A673 (cell line): ENCODE results near the gene ACACA. TPM values are rescaled to one million over a fixed set of nuclear protein-coding genes. Genes with fewer than 3 reads are reported as not detected.

ENCODE experiments used
- Bru-seq: library from RNA; stranded (reverse); fragments of 400-500 nt; gene quantifications from one replicate; lab custom pipeline; 2021; lab: Mats Ljungman, UMichigan
- BruChase-seq, 2 experiments: library from RNA; stranded (reverse); fragments of 400-500 nt; gene quantifications; one replicate each; lab custom pipeline; 2021; lab: Mats Ljungman, UMichigan
- BruUV-seq: library from RNA; stranded (reverse); fragments of 400-500 nt; replicated peaks from 2 replicates; lab custom pipeline; 2021; lab: Mats Ljungman, UMichigan
- CTCF ChIA-PET: fragments of 300-600 bp; sonication (Branson Sonifier 250); formaldehyde crosslinking; loops from one replicate; lab custom pipeline; 2022; ENCODE audit warnings: antibody characterized with exemption; lab: Charles Lee
- POLR2A ChIA-PET: fragments of 300-600 bp; sonication (Branson Sonifier 250); formaldehyde crosslinking; loops from one replicate; lab custom pipeline; 2022; ENCODE audit warnings: antibody characterized with exemption; ENCODE audit not compliant: low non-redundant PET; lab: Charles Lee
- DNase-seq: peaks from one replicate; pipeline ENCODE4 v3.0.0-alpha.2; 2015; ENCODE audit warnings: low spot score
- H3K27ac ChIP-seq: fragments of 200-600 bp; sonication (generic); 2 replicates; pipeline ENCODE4 v1.5.1; 2016; ENCODE audit warnings: mixed run types, low read depth, mild to moderate bottlenecking, mixed read lengths, antibody characterized with exemption, low read length; ENCODE audit not compliant: poor library complexity, severe bottlenecking
- H3K27me3 ChIP-seq: fragments of 200-600 bp; sonication (generic); replicated peaks from 2 replicates; pipeline ENCODE4 v1.6.1; 2017; ENCODE audit warnings: mixed run types, low read depth, mild to moderate bottlenecking, mixed read lengths, antibody characterized with exemption, low read length; ENCODE audit not compliant: insufficient read depth, poor library complexity
- H3K36me3 ChIP-seq: fragments of 200-600 bp; sonication (generic); 2 replicates; pipeline ENCODE4 v1.6.1; 2016; ENCODE audit warnings: mixed run types, mild to moderate bottlenecking, mixed read lengths, antibody characterized with exemption, low read length; ENCODE audit not compliant: insufficient read depth, poor library complexity, severe bottlenecking
- H3K4me1 ChIP-seq: fragments of 200-600 bp; sonication (generic); 2 replicates; pipeline ENCODE4 v1.6.1; 2017; ENCODE audit warnings: mixed run types, mild to moderate bottlenecking, mixed read lengths, antibody characterized with exemption, low read length; ENCODE audit not compliant: insufficient read depth, poor library complexity, severe bottlenecking
- H3K4me3 ChIP-seq: fragments of 200-600 bp; sonication (generic); 2 replicates; pipeline ENCODE4 v1.5.1; 2016; ENCODE audit warnings: low read depth, mixed run types, mild to moderate bottlenecking, mixed read lengths, low read length; ENCODE audit not compliant: poor library complexity, severe bottlenecking
- H3K9me3 ChIP-seq: fragments of 200-600 bp; sonication (generic); 2 replicates; pipeline ENCODE4 v1.6.1; 2016; ENCODE audit warnings: mixed run types, low read depth, mild to moderate bottlenecking, mixed read lengths, antibody characterized with exemption, low read length; ENCODE audit not compliant: poor library complexity, severe bottlenecking
- CTCF ChIP-seq: fragments of 300-800, 200-600 bp; sonication (generic); conservative IDR thresholded peaks from 2 replicates; pipeline ENCODE4 v1.5.1; 2017; ENCODE audit warnings: low read depth, mild to moderate bottlenecking, antibody characterized with exemption, low read length, moderate library complexity, mixed read lengths
- EZH2 ChIP-seq: fragments of 200-600 bp; sonication (generic); IDR thresholded peaks from 2 replicates; pipeline ENCODE4 v1.6.1; 2017; ENCODE audit warnings: borderline replicate concordance, low read depth, mild to moderate bottlenecking, mixed read lengths, antibody characterized with exemption, low read length; ENCODE audit not compliant: poor library complexity, severe bottlenecking
- intact Hi-C: fragments of 100-400 bp; cut with micrococcal nuclease; formaldehyde crosslinking; loops from one replicate; pipeline ENCODE4 v1.10.0; 2022; ENCODE audit not compliant: unreplicated experiment
- long read RNA-seq: library from polyadenylated mRNA; stranded (forward); transcript quantifications from one replicate; pipeline ENCODE4 v2.0.0, GENCODE V29; 2022
- total RNA-seq: library from RNA; stranded (reverse); gene quantifications from 2 replicates; pipeline ENCODE4 v1.2.3, GENCODE V29; 2021

Gene ACACA
- total RNA-seq (68.3 and 79.2 TPM in 2 replicates), Bru-seq, nascent RNA (percentile 76 among the genes with signal in this experiment), BruChase-seq, experiment 1, labeled RNA remaining after a 2-hour chase (percentile 73 among the genes with signal in this experiment), BruChase-seq, experiment 2, labeled RNA remaining after a 6-hour chase (percentile 72 among the genes with signal in this experiment)
- long read RNA-seq, partial matches to known transcripts, result 11 of 24 reads
- long read RNA-seq, other reads (novel, unspliced or antisense), result 13 of 24 reads

GRCh38 chr17:37406635-37407461 lies at the start of gene ACACA, which contains the start of gene TADA2A:
TSS of gene ACACA (minus strand) at chr17:37406836. CDS start at chr17:37406299, 537 bp downstream.
TSS of gene TADA2A (plus strand) at chr17:37406886. CDS start at chr17:37411366, 4,480 bp downstream.
- ChIA-PET CTCF (no interaction called here), POLR2A (interaction anchor here (0.6 kb wide), 1 partner anchor 13 kb away, joined by 6 read pairs; no protein-coding TSS in a partner anchor)
- BruUV-seq, result no TSS peak
- H3K4me3 ChIP-seq, result peak within 1 kb of the TSS; percentile 65
- H3K27ac ChIP-seq, result peak within 1 kb of the TSS; percentile 81
- peak; percentile 68 for DNase-seq
- H3K4me1 ChIP-seq, result no peaks in the 10 kb centered on the region
- H3K9me3 ChIP-seq, result no peaks in the 10 kb centered on the region
- intact Hi-C loops, result no loop called here
- H3K36me3 ChIP-seq, result no peaks in the 10 kb centered on the region
- no peaks in the 10 kb centered on the region for H3K27me3 ChIP-seq
- TF ChIP-seq CTCF (no peak), EZH2 (no peak)

- intact Hi-C loops, result no loop called here
- no peak for DNase-seq
- no peaks in the 10 kb centered on the region for H3K9me3 ChIP-seq
- no peak for TF ChIP-seq CTCF
- TF ChIP-seq EZH2, result no peak
- ChIA-PET CTCF (no interaction called here), POLR2A (no interaction called here)
- H3K27ac ChIP-seq, result no peak overlapping the region
- peaks cover 3% of the 10 kb centered on the region for H3K36me3 ChIP-seq
- H3K4me1 ChIP-seq, result no peaks in the 10 kb centered on the region
- BruUV-seq, result no TSS peak
- no peaks in the 10 kb centered on the region for H3K27me3 ChIP-seq
- H3K4me3 ChIP-seq, result no peak overlapping the region
These were observed 43.5 kb upstream of the ACACA start for GRCh38 chr17:37450112-37450511.

GRCh38 chr17:37447641-37448040 lies 41.0 kb upstream of the ACACA start:
- H3K9me3 ChIP-seq, result no peaks in the 10 kb centered on the region
- H3K4me1 ChIP-seq, result no peaks in the 10 kb centered on the region
- H3K27ac ChIP-seq, result no peak overlapping the region
- POLR2A ChIA-PET, result no interaction called here
- no peaks in the 10 kb centered on the region for H3K27me3 ChIP-seq
- peaks cover 5% of the 10 kb centered on the region for H3K36me3 ChIP-seq
- no TSS peak for BruUV-seq
- TF ChIP-seq EZH2, result no peak
- no peak for TF ChIP-seq CTCF
- peak; percentile 1 for DNase-seq
- CTCF ChIA-PET, result no interaction called here
- no peak overlapping the region for H3K4me3 ChIP-seq
- intact Hi-C loops, result no loop called here
